ENCODE data around the gene LILRA5. TPM values are rescaled to one million over a fixed set of nuclear protein-coding genes. Genes with fewer than 3 reads are reported as not detected.

Gene LILRA5
- total RNA-seq, 1 experiment from 2014 or later = not detected

- ChIA-PET RAD21 (ENCODE audit: low non-redundant PET in 1 of 2, low total read pairs in 2 of 2, uncharacterized antibody in 2 of 2, unreplicated experiment in 2 of 2) (no interaction called here), CTCF (no interaction called here), POLR2A (no interaction called here)
- H2AFZ ChIP-seq (ENCODE audit: low read depth, low read length, poor library complexity, severe bottlenecking) = no peak overlapping the region
- H3K27me3 ChIP-seq (ENCODE audit: insufficient read depth, low read length) = peaks cover 2% of the 10 kb centered on the region; the same call in 1 of the 2 replicates
- no peaks in the 10 kb centered on the region for H3K36me3 ChIP-seq (ENCODE audit: control insufficient read depth in 1 of 2, insufficient read depth in 2 of 2, low read length in 2 of 2)
- no peaks in the 10 kb centered on the region for H3K9me3 ChIP-seq (ENCODE audit: control insufficient read depth in 1 of 2, insufficient read depth in 1 of 2, low read depth in 1 of 2, low read length in 2 of 2)
- DNase-seq (ENCODE audit: low read depth, low spot score) (no peak), ATAC-seq (no peak)
- H3K27ac ChIP-seq (ENCODE audit: low read depth, low read length) = no peak overlapping the region
- no TSS peak for BruUV-seq (replicated peaks)
- no peaks in the 10 kb centered on the region for H3K79me2 ChIP-seq (ENCODE audit: insufficient read depth, low read length)
- H3K4me1 ChIP-seq (ENCODE audit: control insufficient read depth in 1 of 2, insufficient read depth in 2 of 2, low read length in 2 of 2) = no peaks in the 10 kb centered on the region
- intact Hi-C loops (cut with micrococcal nuclease) = no loop called here
- H3K9ac ChIP-seq (ENCODE audit: low read length) = no peak overlapping the region
- H3K4me2 ChIP-seq (ENCODE audit: low read length) = no peak overlapping the region
- no peak overlapping the region for H3K4me3 ChIP-seq (replicated peaks in 1 of 2; ENCODE audit: low read depth in 1 of 2, low read length in 2 of 2)
- no peak for TF ChIP-seq RAD21 (IDR thresholded peaks at IDR 0.05; ENCODE audit: low read depth)
- no peaks in the 10 kb centered on the region for H3K9me2 ChIP-seq (ENCODE audit: insufficient read depth)
- no peaks in the 10 kb centered on the region for H4K20me1 ChIP-seq (ENCODE audit: insufficient read depth)
These were observed 30.9 kb upstream of the LILRA5 start for GRCh38 chr19:54343868-54344267.

GRCh38 chr19:54341295-54341694 lies 28.3 kb upstream of the LILRA5 start:
- no peak for TF ChIP-seq EGR1 (IDR thresholded peaks at IDR 0.05; ENCODE audit: low read depth)
- H3K79me2 ChIP-seq (ENCODE audit: insufficient read depth, low read length) = no peaks in the 10 kb centered on the region
- H3K27ac ChIP-seq (ENCODE audit: low read depth, low read length) = no peak overlapping the region
- H3K27me3 ChIP-seq (ENCODE audit: insufficient read depth, low read length) = no peaks in the 10 kb centered on the region
- no peaks in the 10 kb centered on the region for H3K9me2 ChIP-seq (ENCODE audit: insufficient read depth)
- DNase-seq (ENCODE audit: low read depth, low spot score) (no peak), ATAC-seq (no peak)
- H3K4me3 ChIP-seq (replicated peaks in 1 of 2; ENCODE audit: low read depth in 1 of 2, low read length in 2 of 2) = no peak overlapping the region
- no peak overlapping the region for H2AFZ ChIP-seq (ENCODE audit: low read depth, low read length, poor library complexity, severe bottlenecking)
- H4K20me1 ChIP-seq (ENCODE audit: insufficient read depth) = no peaks in the 10 kb centered on the region
- no peaks in the 10 kb centered on the region for H3K36me3 ChIP-seq (ENCODE audit: control insufficient read depth in 1 of 2, insufficient read depth in 2 of 2, low read length in 2 of 2)
- POLR2A ChIA-PET = no interaction called here
- H3K9me3 ChIP-seq (ENCODE audit: control insufficient read depth in 1 of 2, insufficient read depth in 1 of 2, low read depth in 1 of 2, low read length in 2 of 2) = no peaks in the 10 kb centered on the region
- intact Hi-C loops (cut with micrococcal nuclease) = no loop called here
- no peak overlapping the region for H3K9ac ChIP-seq (ENCODE audit: low read length)
- no peaks in the 10 kb centered on the region for H3K4me1 ChIP-seq (ENCODE audit: control insufficient read depth in 1 of 2, insufficient read depth in 2 of 2, low read length in 2 of 2)
- RAD21 ChIA-PET (ENCODE audit: low non-redundant PET in 1 of 2, low total read pairs in 2 of 2, uncharacterized antibody in 2 of 2, unreplicated experiment in 2 of 2) = no interaction called here
- no peak overlapping the region for H3K4me2 ChIP-seq (ENCODE audit: low read length)
- CTCF ChIA-PET = interaction anchor here (0.7 kb wide), 1 partner anchor 73 kb away, joined by 3 read pairs; no protein-coding TSS in a partner anchor
- BruUV-seq (replicated peaks) = no TSS peak

- ChIA-PET CTCF (no interaction called here), RAD21 (ENCODE audit: low non-redundant PET in 1 of 2, low total read pairs in 2 of 2, uncharacterized antibody in 2 of 2, unreplicated experiment in 2 of 2) (no interaction called here), POLR2A (no interaction called here)
- Histone ChIP-seq H3K4me1 (ENCODE audit: control insufficient read depth in 1 of 2, insufficient read depth in 2 of 2, low read length in 2 of 2) (no peaks in the 10 kb centered on the region), H3K4me3 (replicated peaks in 1 of 2; ENCODE audit: low read depth in 1 of 2, low read length in 2 of 2) (no peak overlapping the region), H3K9me3 (ENCODE audit: control insufficient read depth in 1 of 2, insufficient read depth in 1 of 2, low read depth in 1 of 2, low read length in 2 of 2) (no peaks in the 10 kb centered on the region), H3K4me2 (ENCODE audit: low read length) (no peak overlapping the region), H3K9me2 (ENCODE audit: insufficient read depth) (no peaks in the 10 kb centered on the region), H2AFZ (ENCODE audit: low read depth, low read length, poor library complexity, severe bottlenecking) (no peak overlapping the region), H3K79me2 (ENCODE audit: insufficient read depth, low read length) (no peaks in the 10 kb centered on the region), H3K36me3 (ENCODE audit: control insufficient read depth in 1 of 2, insufficient read depth in 2 of 2, low read length in 2 of 2) (no peaks in the 10 kb centered on the region), H3K9ac (ENCODE audit: low read length) (no peak overlapping the region), H4K20me1 (ENCODE audit: insufficient read depth) (no peaks in the 10 kb centered on the region), H3K27ac (ENCODE audit: low read depth, low read length) (no peak overlapping the region), H3K27me3 (ENCODE audit: insufficient read depth, low read length) (no peaks in the 10 kb centered on the region)
- no TSS peak for BruUV-seq (replicated peaks)
- DNase-seq (ENCODE audit: low read depth, low spot score) (no peak), ATAC-seq (no peak)
- intact Hi-C loops (cut with micrococcal nuclease) = no loop called here
- TF ChIP-seq ZFX (IDR thresholded peaks at IDR 0.05) (no peak), POLR2A (IDR thresholded peaks at IDR 0.05; ENCODE audit: borderline replicate concordance, extremely low read depth, insufficient read depth, insufficient read length) (no peak), MAX (IDR thresholded peaks at IDR 0.05) (no peak), SRF (IDR thresholded peaks at IDR 0.05; ENCODE audit: low read depth) (no peak), FOSL1 (IDR thresholded peaks at IDR 0.05; ENCODE audit: low read depth) (no peak), ZNF274 (IDR thresholded peaks at IDR 0.05; ENCODE audit: low read depth, low read length) (no peak), EZH2phosphoT487 (IDR thresholded peaks at IDR 0.05; ENCODE audit: borderline replicate concordance) (no peak), REST (IDR thresholded peaks at IDR 0.05; ENCODE audit: low read depth) (no peak), EGR1 (IDR thresholded peaks at IDR 0.05; ENCODE audit: low read depth) (no peak), SIN3A (IDR thresholded peaks at IDR 0.05; ENCODE audit: low read depth) (no peak), EZH2 (IDR thresholded peaks at IDR 0.05) (no peak)
These were observed 26.8 kb upstream of the LILRA5 start for GRCh38 chr19:54339646-54340358.
